GM23338 (cell line): ENCODE measurements around the gene DYNC2H1. TPM values are rescaled to one million over a fixed set of nuclear protein-coding genes. Genes with fewer than 3 reads are reported as not detected.

Experiments
- ATAC-seq: fragments of 200-7000 bp; cut with Tn5 transposase; 3 replicates; pipeline ENCODE4 v1.9.1; 2020
- DNase-seq: peaks from one replicate; pipeline ENCODE4 v3.0.0-alpha.2; 2015; ENCODE audit warnings: low spot score
- H2AFZ ChIP-seq: fragments of 200-600 bp; sonication (generic); 2 replicates; pipeline ENCODE4 v1.8.0; 2016; ENCODE audit warnings: antibody characterized with exemption, mild to moderate bottlenecking, moderate library complexity
- H3F3A ChIP-seq: fragments of 200-600 bp; sonication (generic); replicated peaks from 2 replicates; pipeline ENCODE4 v1.8.0; 2017; ENCODE audit warnings: antibody characterized with exemption, mixed run types, low read depth
- H3K27ac ChIP-seq: fragments of 200-600 bp; sonication (generic); 2 replicates; pipeline ENCODE4 v1.6.1; 2016; ENCODE audit warnings: low read depth
- H3K27me3 ChIP-seq: fragments of 200-600 bp; sonication (generic); 2 replicates; pipeline ENCODE4 v1.8.0; 2016; ENCODE audit warnings: mild to moderate bottlenecking, mixed run types, moderate library complexity; ENCODE audit not compliant: insufficient read depth
- H3K36me3 ChIP-seq: fragments of 200-600 bp; sonication (generic); 2 replicates; pipeline ENCODE4 v1.8.0; 2016; ENCODE audit warnings: mild to moderate bottlenecking; ENCODE audit not compliant: insufficient read depth
- H3K4me1 ChIP-seq: fragments of 200-600 bp; sonication (generic); 2 replicates; pipeline ENCODE4 v1.8.0; 2016; ENCODE audit warnings: mild to moderate bottlenecking, moderate library complexity; ENCODE audit not compliant: insufficient read depth
- H3K4me2 ChIP-seq: fragments of 200-600 bp; sonication (generic); 2 replicates; pipeline ENCODE4 v1.7.1; 2017; ENCODE audit warnings: mixed run types
- H3K4me3 ChIP-seq: fragments of 200-600 bp; sonication (generic); 2 replicates; pipeline ENCODE4 v1.6.1; 2016; ENCODE audit warnings: mixed run types
- H3K79me2 ChIP-seq: fragments of 200-600 bp; sonication (generic); replicated peaks from 2 replicates; pipeline ENCODE4 v1.8.0; 2017; ENCODE audit warnings: mild to moderate bottlenecking; ENCODE audit not compliant: insufficient read depth
- H3K9me2 ChIP-seq: fragments of 200-600 bp; sonication (generic); 2 replicates; pipeline ENCODE4 v1.8.0; 2017; ENCODE audit not compliant: insufficient read depth
- H4K20me1 ChIP-seq: fragments of 200-600 bp; sonication (generic); replicated peaks from 2 replicates; pipeline ENCODE4 v1.8.0; 2017; ENCODE audit warnings: mild to moderate bottlenecking; ENCODE audit not compliant: insufficient read depth
- H3K27ac Mint-ChIP-seq: 2 replicates; pipeline ENCODE4 v1.8.0; 2020; ENCODE audit warnings: inconsistent platforms, mild to moderate bottlenecking, moderate library complexity, mixed read lengths
- H3K27me3 Mint-ChIP-seq: 3 replicates; pipeline ENCODE4 v1.8.0; 2022; ENCODE audit warnings: low read depth, mild to moderate bottlenecking, moderate library complexity, mixed read lengths, inconsistent platforms; ENCODE audit not compliant: insufficient read depth, poor library complexity
- H3K36me3 Mint-ChIP-seq: 3 replicates; pipeline ENCODE4 v1.8.0; 2021; ENCODE audit warnings: low read depth, mild to moderate bottlenecking, inconsistent platforms, moderate library complexity, mixed read lengths
- H3K4me1 Mint-ChIP-seq: 3 replicates; pipeline ENCODE4 v1.8.0; 2020; ENCODE audit warnings: mild to moderate bottlenecking, inconsistent platforms, mixed read lengths
- H3K4me3 Mint-ChIP-seq: 3 replicates; pipeline ENCODE4 v1.8.0; 2021; ENCODE audit warnings: moderate library complexity, mild to moderate bottlenecking, inconsistent platforms, mixed read lengths
- H3K9me3 Mint-ChIP-seq: 3 replicates; pipeline ENCODE4 v1.8.0; 2020; ENCODE audit warnings: moderate library complexity, mild to moderate bottlenecking, inconsistent platforms, mixed read lengths
- ETS1 ChIP-seq: IDR thresholded peaks from 2 replicates; pipeline ENCODE4 v1.6.1; 2016; ENCODE audit warnings: antibody characterized with exemption
- EZH2 ChIP-seq: fragments of 200-600 bp; sonication (generic); IDR thresholded peaks from one replicate; pipeline ENCODE4 v1.8.0; 2017; ENCODE audit warnings: antibody characterized with exemption, mild to moderate bottlenecking, low read depth; ENCODE audit not compliant: unreplicated experiment
- EZH2phosphoT487 ChIP-seq: fragments of 200-600 bp; sonication (generic); IDR thresholded peaks from one replicate; pipeline ENCODE4 v1.8.1; 2018; ENCODE audit warnings: antibody characterized with exemption; ENCODE audit not compliant: unreplicated experiment
- JUNB ChIP-seq: IDR thresholded peaks from one replicate; pipeline ENCODE4 v1.6.1; 2016; ENCODE audit warnings: antibody characterized with exemption; ENCODE audit not compliant: unreplicated experiment
- POLR2AphosphoS5 ChIP-seq: IDR thresholded peaks from 2 replicates; pipeline ENCODE4 v1.6.1; 2016; ENCODE audit warnings: antibody characterized with exemption, low read depth
- REST ChIP-seq: IDR thresholded peaks from one replicate; pipeline ENCODE4 v1.6.1; 2018; ENCODE audit warnings: antibody characterized with exemption; ENCODE audit not compliant: unreplicated experiment
- ZNF114 ChIP-seq: fragments of 250-450 bp; sonication (Bioruptor Pico); IDR thresholded peaks from 2 replicates; pipeline ENCODE4 v1.5.0; 2020; ENCODE audit warnings: mild to moderate bottlenecking, moderate library complexity
- ZNF331 ChIP-seq: fragments of 250-450 bp; sonication (Bioruptor Pico); IDR thresholded peaks from 2 replicates; pipeline ENCODE4 v1.5.0; 2020; ENCODE audit warnings: low read depth, mild to moderate bottlenecking, moderate library complexity
- polyA plus RNA-seq: library from polyadenylated mRNA; unstranded; fragments of >200 nt; fragmentation: Nextera tagmentation; extraction: Ambion mirVana; gene quantifications from 2 replicates; pipeline ENCODE4 v1.2.1, GENCODE V29; 2016
- total RNA-seq: library from RNA; depleted of rRNA; stranded (reverse); fragments of >200 nt; shearing (Covaris generic); gene quantifications from 2 replicates; pipeline ENCODE4 v1.2.3, GENCODE V29; 2014

Gene DYNC2H1
- total and polyA plus RNA-seq, 2 experiments from 2014 or later: 19.3 to 22.5 TPM

- ATAC-seq (no peak), DNase-seq (no peak)
- Mint-ChIP-seq H3K4me3 (no peak overlapping the region), H3K27ac (no peak overlapping the region), H3K4me1 (no peaks in the 10 kb centered on the region), H3K9me3 (no peaks in the 10 kb centered on the region), H3K27me3 (no peaks in the 10 kb centered on the region), H3K36me3 (peaks cover 44% of the 10 kb centered on the region)
- no peak overlapping the region for H3K4me2 ChIP-seq
- H3F3A ChIP-seq: no peaks in the 10 kb centered on the region
- H3K79me2 ChIP-seq: no peaks in the 10 kb centered on the region; the same call in 1 of the 2 replicates
- no peaks in the 10 kb centered on the region for H3K4me1 ChIP-seq
- H4K20me1 ChIP-seq: no peaks in the 10 kb centered on the region; the same call in 1 of the 2 replicates
- H3K27ac ChIP-seq: no peak overlapping the region
- no peaks in the 10 kb centered on the region for H3K27me3 ChIP-seq
- no peak overlapping the region for H3K4me3 ChIP-seq
- H2AFZ ChIP-seq: no peak overlapping the region
- H3K36me3 ChIP-seq: peaks cover 43% of the 10 kb centered on the region
- H3K9me2 ChIP-seq: no peaks in the 10 kb centered on the region
- TF ChIP-seq JUNB (no peak), ZNF114 (CRISPR knock-in tag) (no peak), POLR2AphosphoS5 (no peak), EZH2 (no peak), REST (no peak), ETS1 (no peak)
Measured at GRCh38 chr11:103061656-103062055, 47.6 kb upstream of the DYNC2H1 start.

GRCh38 chr11:103067118-103067517 is 42.1 kb upstream of the DYNC2H1 start:
- Mint-ChIP-seq H3K4me3 (no peak overlapping the region), H3K27ac (no peak overlapping the region), H3K36me3 (peaks cover 32% of the 10 kb centered on the region), H3K27me3 (no peaks in the 10 kb centered on the region), H3K9me3 (no peaks in the 10 kb centered on the region), H3K4me1 (peaks cover 16% of the 10 kb centered on the region)
- Histone ChIP-seq H3K9me2 (no peaks in the 10 kb centered on the region), H3F3A (no peaks in the 10 kb centered on the region), H3K4me2 (no peak overlapping the region), H3K27ac (no peak overlapping the region), H2AFZ (no peak overlapping the region), H3K4me1 (no peaks in the 10 kb centered on the region), H3K4me3 (no peak overlapping the region), H3K79me2 (peaks cover 54% of the 10 kb centered on the region), H4K20me1 (peaks cover 27% of the 10 kb centered on the region), H3K27me3 (no peaks in the 10 kb centered on the region), H3K36me3 (peaks cover 25% of the 10 kb centered on the region)
- no peak for ATAC-seq
- no peak for DNase-seq
- TF ChIP-seq EZH2phosphoT487 (no peak), ETS1 (no peak), REST (no peak), ZNF331 (CRISPR knock-in tag) (no peak), JUNB (no peak), ZNF114 (CRISPR knock-in tag) (no peak), EZH2 (no peak)
